Breast epithelium (tissue), 3 donors: ENCODE results near the gene TNPO1.

Experiments used
- POLR2A ChIP-seq: fragments of 450-650 bp; IDR thresholded peaks from one replicate; pipeline ENCODE4 v1.6.1; 2016; ENCODE audit warnings: antibody characterized with exemption, mild to moderate bottlenecking, moderate library complexity
- POLR2AphosphoS5 ChIP-seq, 3 donors: sonication (generic); formaldehyde crosslinking; IDR thresholded peaks; one replicate each; pipeline ENCODE4 v1.6.1; 2017; ENCODE audit warnings: antibody characterized with exemption in 3 of 3
- TF ChIP-seq, protein P1 (sequence below), 3 donors: fragments of 450-650 bp; IDR thresholded peaks; one replicate each; pipeline ENCODE4 v1.5.1; 2016 to 2017; ENCODE audit warnings: antibody characterized with exemption in 3 of 3, mild to moderate bottlenecking in 3 of 3, moderate library complexity in 3 of 3

DNA sequence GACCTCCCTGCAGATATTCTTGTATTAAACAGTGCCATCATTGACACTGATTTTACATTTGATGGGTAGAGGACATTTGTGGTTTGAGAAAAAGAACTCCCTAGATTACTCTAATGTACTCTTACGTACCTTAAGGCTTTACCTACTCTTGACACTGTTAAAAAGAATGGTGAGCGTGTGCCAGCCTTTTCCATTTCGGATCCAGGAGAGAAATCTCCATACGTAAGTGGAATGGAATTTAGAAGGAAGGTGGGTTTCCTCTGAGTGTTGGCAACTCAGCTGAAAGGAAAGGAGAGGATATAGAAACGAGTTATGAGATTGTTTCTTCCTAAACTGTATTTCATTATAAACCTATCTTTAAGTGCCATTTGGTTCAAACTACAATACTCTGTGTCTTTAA, 40.9 kb downstream of the TNPO1 start:
- TF ChIP-seq, protein P1, sequence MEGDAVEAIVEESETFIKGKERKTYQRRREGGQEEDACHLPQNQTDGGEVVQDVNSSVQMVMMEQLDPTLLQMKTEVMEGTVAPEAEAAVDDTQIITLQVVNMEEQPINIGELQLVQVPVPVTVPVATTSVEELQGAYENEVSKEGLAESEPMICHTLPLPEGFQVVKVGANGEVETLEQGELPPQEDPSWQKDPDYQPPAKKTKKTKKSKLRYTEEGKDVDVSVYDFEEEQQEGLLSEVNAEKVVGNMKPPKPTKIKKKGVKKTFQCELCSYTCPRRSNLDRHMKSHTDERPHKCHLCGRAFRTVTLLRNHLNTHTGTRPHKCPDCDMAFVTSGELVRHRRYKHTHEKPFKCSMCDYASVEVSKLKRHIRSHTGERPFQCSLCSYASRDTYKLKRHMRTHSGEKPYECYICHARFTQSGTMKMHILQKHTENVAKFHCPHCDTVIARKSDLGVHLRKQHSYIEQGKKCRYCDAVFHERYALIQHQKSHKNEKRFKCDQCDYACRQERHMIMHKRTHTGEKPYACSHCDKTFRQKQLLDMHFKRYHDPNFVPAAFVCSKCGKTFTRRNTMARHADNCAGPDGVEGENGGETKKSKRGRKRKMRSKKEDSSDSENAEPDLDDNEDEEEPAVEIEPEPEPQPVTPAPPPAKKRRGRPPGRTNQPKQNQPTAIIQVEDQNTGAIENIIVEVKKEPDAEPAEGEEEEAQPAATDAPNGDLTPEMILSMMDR (IDR thresholded peaks at IDR 0.05), result no peak
- TF ChIP-seq POLR2A, result no peak
- TF ChIP-seq POLR2AphosphoS5 (IDR thresholded peaks at IDR 0.05), result no peak
